ENCODE measurements around the gene PLSCR1. TPM values are rescaled to one million over a fixed set of nuclear protein-coding genes. Genes with fewer than 3 reads are reported as not detected.

Gene PLSCR1
- total and polyA plus RNA-seq, 9 of the 15 experiments (the other 6 are each of a cell fraction or from before 2014, with no cell fraction given): 40.6 to 122 (median 69.1) TPM

GRCh38 chr3:146469150-146470017, 75.0 kb downstream of the PLSCR1 start, which contains the start of gene PLSCR2 (continued):
- TF ChIP-seq YY1 (IDR thresholded peaks at IDR 0.05; ENCODE audit: borderline replicate concordance in 1 of 3, control insufficient read depth in 1 of 3, extremely low read depth in 1 of 3, insufficient read depth in 3 of 3, insufficient read length in 1 of 3, insufficient replicate concordance in 2 of 3, low read depth in 1 of 3, low read length in 2 of 3) (peak in 1 of 3 experiments; percentile 79), FOXA1 (IDR thresholded peaks at IDR 0.05; ENCODE audit: borderline replicate concordance) (no peak), SOX6 (IDR thresholded peaks at IDR 0.05) (peak; percentile 38; the same call in 1 of the 2 replicates), USF2 (CRISPR knock-in tag; IDR thresholded peaks at IDR 0.05) (no peak), HDAC6 (IDR thresholded peaks at IDR 0.05; ENCODE audit: low read depth, low read length) (no peak), CBFA2T2 (conservative IDR thresholded peaks at IDR 0.05) (0 out of 2 replicates have a peak, but pooled peaks have one; percentile 2), KAT7 (CRISPR knock-in tag; IDR thresholded peaks at IDR 0.05; ENCODE audit: borderline replicate concordance) (no peak), KLF16 (IDR thresholded peaks at IDR 0.05) (no peak), ZNF644 (tag; IDR thresholded peaks at IDR 0.05; ENCODE audit: low read depth) (no peak), HINFP (tag; conservative IDR thresholded peaks at IDR 0.05; ENCODE audit: low read depth) (no peak), CSDE1 (IDR thresholded peaks at IDR 0.05) (no peak), ZNF143 (CRISPR knock-in tag; IDR thresholded peaks at IDR 0.05) (no peak), THRAP3 (IDR thresholded peaks at IDR 0.05; ENCODE audit: borderline replicate concordance) (no peak), ZNF785 (CRISPR knock-in tag; IDR thresholded peaks at IDR 0.05) (no peak), SLC30A9 (CRISPR knock-in tag; IDR thresholded peaks at IDR 0.05) (no peak), NFYB (IDR thresholded peaks at IDR 0.05; ENCODE audit: extremely low read depth, insufficient read length) (no peak), ELF1 (tag; IDR thresholded peaks at IDR 0.05) (peak; percentile 41), POLR2H (tag; IDR thresholded peaks at IDR 0.05; ENCODE audit: low read depth) (peak; percentile 81), U2AF2 (optimal IDR thresholded peaks at IDR 0.05; ENCODE audit: low read depth, low read length) (no peak), NEUROD1 (IDR thresholded peaks at IDR 0.05; ENCODE audit: borderline replicate concordance, low read depth, low read length, partially characterized antibody) (no peak), ELK3 (CRISPR knock-in tag; IDR thresholded peaks at IDR 0.05) (no peak), ZNF134 (CRISPR knock-in tag; conservative IDR thresholded peaks at IDR 0.05) (no peak), ZBTB26 (CRISPR knock-in tag; IDR thresholded peaks at IDR 0.05) (no peak), ZNF239 (CRISPR knock-in tag; IDR thresholded peaks at IDR 0.05) (no peak)

Data from K562 (cell line).